IPS DF 4.7 (cell line): ENCODE measurements around the gene SCAND1.

Source experiments
- DNase-seq: peaks from one replicate; pipeline ENCODE4 v3.0.0-alpha.2; 2013; ENCODE audit warnings: low spot score; ENCODE audit errors: extremely low read depth

Gene SCAND1

GRCh38 chr20:35908007-35908406 is 46.3 kb downstream of the SCAND1 start:
- peak; percentile 9 for DNase-seq

GRCh38 chr20:35907017-35907701 is 47.1 kb downstream of the SCAND1 start:
- no peak for DNase-seq

GRCh38 chr20:35904982-35905663 is 49.2 kb downstream of the SCAND1 start:
- no peak for DNase-seq

GRCh38 chr20:35903843-35904242 is 50.5 kb downstream of the SCAND1 start:
- DNase-seq: no peak
